GM03348 (cell line): Measurements from ENCODE around the gene PNMA1.

Experiments used
- DNase-seq: peaks from one replicate; pipeline ENCODE4 v3.0.0; 2012; ENCODE audit warnings: low spot score

Gene PNMA1

GRCh38 chr14:73750531-73750901 lies 36.3 kb upstream of the PNMA1 start:
- no peak for DNase-seq

- no peak for DNase-seq
These were observed 35.7 kb upstream of the PNMA1 start for GRCh38 chr14:73749706-73750530.

GRCh38 chr14:73748858-73749357 lies 34.7 kb upstream of the PNMA1 start:
- no peak for DNase-seq

GRCh38 chr14:73747379-73748211 lies 33.4 kb upstream of the PNMA1 start:
- DNase-seq, result no peak

- no peak for DNase-seq
These were observed 32.6 kb upstream of the PNMA1 start for GRCh38 chr14:73746520-73747378.

GRCh38 chr14:73745571-73746519 lies 31.7 kb upstream of the PNMA1 start:
- DNase-seq, result no peak

GRCh38 chr14:73744874-73745529 lies 30.8 kb upstream of the PNMA1 start:
- DNase-seq, result no peak

- DNase-seq, result no peak
These were observed 30.1 kb upstream of the PNMA1 start for GRCh38 chr14:73744175-73744867.

GRCh38 chr14:73743431-73743931 lies 29.3 kb upstream of the PNMA1 start:
- no peak for DNase-seq

GRCh38 chr14:73742520-73743238 lies 28.5 kb upstream of the PNMA1 start:
- no peak for DNase-seq

- no peak for DNase-seq
These were observed 27.8 kb upstream of the PNMA1 start for GRCh38 chr14:73741876-73742519.

- DNase-seq, result peak; percentile 73
These were observed 27.2 kb upstream of the PNMA1 start for GRCh38 chr14:73741386-73741875.

- DNase-seq, result peak; percentile 84
These were observed 26.6 kb upstream of the PNMA1 start for GRCh38 chr14:73740618-73741326.

- no peak for DNase-seq
These were observed 25.9 kb upstream of the PNMA1 start for GRCh38 chr14:73739899-73740617.

- DNase-seq, result no peak
These were observed 25.2 kb upstream of the PNMA1 start for GRCh38 chr14:73739174-73739898.

GRCh38 chr14:73738518-73739173 lies 24.5 kb upstream of the PNMA1 start:
- DNase-seq, result no peak
